GM21423 (cell line): ENCODE measurements around the gene ZMAT5.

Experiments used
- ATAC-seq: cut with Tn5 transposase; IDR thresholded peaks from one replicate; pipeline ENCODE4 v1.9.1; 2021; ENCODE audit warnings: mild to moderate bottlenecking, moderate library complexity; ENCODE audit not compliant: unreplicated experiment

Gene ZMAT5

GRCh38 chr22:29693161-29693560 is 73.6 kb downstream of the ZMAT5 start:
- no peak for ATAC-seq

GRCh38 chr22:29692327-29692640 is 74.5 kb downstream of the ZMAT5 start:
- ATAC-seq: no peak

- no peak for ATAC-seq
Measured at GRCh38 chr22:29691636-29692326, 75.0 kb downstream of the ZMAT5 start.

- no peak for ATAC-seq
Measured at GRCh38 chr22:29690476-29690875, 76.3 kb downstream of the ZMAT5 start.

- no peak for ATAC-seq
Measured at GRCh38 chr22:29689880-29690213, 77.0 kb downstream of the ZMAT5 start.

GRCh38 chr22:29689206-29689879 is 77.5 kb downstream of the ZMAT5 start:
- no peak for ATAC-seq

- ATAC-seq: no peak
Measured at GRCh38 chr22:29684244-29684643, 82.6 kb downstream of the ZMAT5 start.

GRCh38 chr22:29683536-29683935 is 83.3 kb downstream of the ZMAT5 start:
- no peak for ATAC-seq
